ENCODE data around the gene ZNFX1.

GRCh38 chr20:49283703-49284625 is 6.1 kb upstream of the ZNFX1 start:
- TF ChIP-seq ZBTB10 (tag by site-specific recombination; IDR thresholded peaks at IDR 0.05): no peak
- no peak for TF ChIP-seq ZNF10 (tag by site-specific recombination; IDR thresholded peaks at IDR 0.05)
- TF ChIP-seq ZNF501 (tag by site-specific recombination; IDR thresholded peaks at IDR 0.05): no peak
- no peak for TF ChIP-seq ZNF239 (tag by site-specific recombination; IDR thresholded peaks at IDR 0.05)
- TF ChIP-seq ATF2 (tag by site-specific recombination; IDR thresholded peaks at IDR 0.05; ENCODE audit: low read depth): no peak
- no peak for TF ChIP-seq ZNF174 (tag by site-specific recombination; IDR thresholded peaks at IDR 0.05)

Measured in HEK293 (cell line).